GM19455 (cell line): ENCODE data around the gene LBR.

Experiments
- ATAC-seq: cut with Tn5 transposase; IDR thresholded peaks from one replicate; pipeline ENCODE4 v1.9.1; 2021; ENCODE audit not compliant: unreplicated experiment

Gene LBR

DNA sequence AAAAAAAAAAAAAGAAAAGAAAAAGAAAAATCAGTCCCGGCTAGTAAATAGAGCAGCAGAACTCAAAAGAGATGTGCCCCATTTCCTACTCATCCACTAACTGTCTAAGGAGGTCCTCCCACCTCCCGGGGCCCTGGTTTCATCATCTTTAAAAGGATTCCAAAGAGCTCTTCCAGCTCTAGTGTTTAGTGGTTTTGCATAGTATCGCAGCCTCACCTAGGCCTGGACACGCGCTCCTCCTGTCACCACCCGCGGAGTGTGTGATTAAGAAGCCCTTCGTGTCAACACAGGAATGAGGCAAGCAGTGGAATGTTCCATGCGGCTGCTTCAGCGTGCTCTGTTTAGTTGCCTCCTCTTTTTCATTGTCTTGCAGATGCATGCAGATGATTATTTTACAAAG is 49.0 kb downstream of the LBR start:
- no peak for ATAC-seq

DNA sequence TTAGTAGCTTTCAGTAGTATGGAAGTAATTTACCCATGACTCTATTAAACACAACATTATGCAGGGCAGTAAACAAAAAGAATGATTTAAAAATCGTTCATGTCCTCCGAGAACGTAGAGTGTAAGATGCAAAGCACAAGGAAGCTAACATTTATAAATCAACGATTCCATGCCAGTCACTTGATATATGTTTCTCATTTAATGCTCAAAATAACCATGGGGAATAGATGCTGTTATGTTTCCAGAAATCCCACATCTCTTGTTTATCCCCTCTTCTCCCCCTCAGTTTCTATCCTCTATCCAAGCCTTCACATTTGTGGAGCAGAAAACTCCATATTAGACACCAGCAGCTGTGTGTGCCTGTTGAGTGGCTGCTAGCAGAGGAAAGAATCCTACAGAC is 52.8 kb downstream of the LBR start:
- ATAC-seq, result no peak

DNA sequence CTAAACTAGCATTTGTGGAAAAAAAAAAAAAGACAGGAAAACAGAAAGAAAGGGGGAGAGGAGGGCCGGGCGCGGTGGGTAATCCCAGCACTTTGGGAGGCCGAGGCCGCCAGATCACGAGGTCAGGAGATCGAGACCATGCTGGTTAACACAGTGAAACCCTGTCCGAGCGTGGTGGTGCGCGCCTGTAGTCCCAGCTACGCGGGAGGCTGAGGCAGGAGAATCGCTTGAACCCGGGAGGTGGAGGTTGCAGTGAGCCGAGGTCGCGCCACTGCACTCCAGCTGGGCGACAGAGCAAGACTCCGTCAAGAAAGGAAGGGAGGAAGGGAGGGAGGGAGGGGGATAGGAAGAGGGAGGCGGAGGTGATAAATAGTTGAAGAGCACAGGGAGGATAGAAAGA is 54.7 kb downstream of the LBR start:
- ATAC-seq, result no peak

DNA sequence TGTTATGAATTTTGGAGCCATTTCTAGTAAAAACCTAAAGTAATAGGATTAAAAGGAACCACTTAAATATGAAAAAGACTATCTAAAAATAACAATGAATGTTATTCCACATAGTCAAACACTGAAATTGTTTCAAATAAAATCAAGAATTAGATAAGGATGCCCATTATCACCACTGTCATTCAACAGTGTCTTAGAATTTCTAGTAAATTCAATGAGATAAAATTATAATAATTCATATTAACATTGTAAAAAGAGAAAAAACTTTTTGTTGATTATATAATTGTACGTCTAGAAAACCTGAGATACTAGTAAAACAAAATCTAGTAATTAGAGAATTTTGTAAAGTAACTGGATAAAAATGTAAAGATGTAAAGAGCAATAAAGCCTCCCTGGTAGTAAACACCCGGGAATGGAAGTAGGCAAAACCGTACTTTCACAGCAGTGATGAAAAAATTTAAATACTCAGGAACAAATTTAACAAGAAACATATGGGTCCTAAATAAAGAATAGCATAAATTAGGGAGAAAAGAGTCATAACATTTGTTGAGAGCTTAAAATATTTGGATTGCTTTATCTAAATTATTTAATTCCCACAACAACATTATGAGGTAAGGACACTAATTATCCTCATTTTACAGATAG is 56.4 kb downstream of the LBR start:
- no peak for ATAC-seq

DNA sequence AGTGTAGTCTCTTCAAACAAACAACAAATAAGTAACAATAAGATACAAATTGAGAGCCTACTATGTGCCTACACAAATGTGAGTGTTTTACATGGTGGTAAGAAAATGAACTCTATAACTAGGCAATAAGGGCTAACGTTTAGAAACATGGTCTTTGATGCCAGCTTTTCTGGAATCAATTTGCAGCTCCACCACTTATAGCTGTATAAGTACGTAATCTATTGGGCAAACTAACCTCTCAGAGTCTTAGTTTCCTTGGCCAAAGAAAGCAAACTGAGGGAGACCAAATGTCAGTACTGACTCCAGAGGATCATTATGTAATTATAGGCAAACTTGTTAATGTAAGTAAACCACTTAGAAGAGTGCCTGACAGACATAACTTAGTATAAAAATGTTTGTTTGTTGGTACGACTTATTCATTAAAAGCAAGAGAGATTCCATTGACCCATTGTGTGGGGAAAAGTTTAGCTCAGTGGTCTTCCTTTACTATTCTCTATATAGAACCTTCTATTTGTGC is 59.7 kb downstream of the LBR start:
- ATAC-seq, result no peak

DNA sequence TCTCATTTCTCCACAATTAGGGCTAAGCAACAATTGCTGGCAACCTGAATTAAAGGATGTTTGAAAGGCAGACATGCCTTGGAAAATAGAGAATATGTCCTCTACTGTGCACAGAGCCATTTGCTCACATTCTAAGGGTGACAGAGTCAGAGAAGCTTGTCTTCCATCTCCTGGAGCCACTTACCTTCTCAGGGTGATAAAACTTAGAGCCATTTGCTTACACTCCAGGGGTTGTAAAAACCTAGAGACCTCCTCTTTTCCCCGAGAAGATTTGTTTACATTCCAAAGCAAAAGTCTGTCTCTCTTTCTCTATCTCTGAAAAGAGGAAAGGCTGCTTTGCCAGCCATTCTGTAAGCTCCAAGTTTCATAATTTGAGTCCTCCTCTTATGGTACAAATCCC is 61.3 kb downstream of the LBR start:
- no peak for ATAC-seq

DNA sequence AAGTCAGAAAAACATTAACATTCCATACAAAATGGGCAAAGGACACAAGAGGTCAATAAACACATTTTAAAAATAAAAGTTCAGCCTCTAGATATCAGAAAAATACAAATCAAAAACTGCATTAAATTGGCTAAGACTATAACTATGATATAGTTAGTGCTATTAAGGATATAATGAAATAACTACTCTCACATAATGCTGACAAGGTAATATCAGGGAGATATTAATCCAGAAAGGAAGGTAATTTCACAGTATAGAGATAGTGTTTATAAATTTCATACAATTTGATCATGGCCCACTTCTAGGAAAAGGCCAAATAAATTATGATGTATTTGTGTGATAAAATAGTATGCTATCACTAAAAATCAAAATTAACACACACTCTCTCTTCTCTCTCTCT is 61.8 kb downstream of the LBR start:
- no peak for ATAC-seq

DNA sequence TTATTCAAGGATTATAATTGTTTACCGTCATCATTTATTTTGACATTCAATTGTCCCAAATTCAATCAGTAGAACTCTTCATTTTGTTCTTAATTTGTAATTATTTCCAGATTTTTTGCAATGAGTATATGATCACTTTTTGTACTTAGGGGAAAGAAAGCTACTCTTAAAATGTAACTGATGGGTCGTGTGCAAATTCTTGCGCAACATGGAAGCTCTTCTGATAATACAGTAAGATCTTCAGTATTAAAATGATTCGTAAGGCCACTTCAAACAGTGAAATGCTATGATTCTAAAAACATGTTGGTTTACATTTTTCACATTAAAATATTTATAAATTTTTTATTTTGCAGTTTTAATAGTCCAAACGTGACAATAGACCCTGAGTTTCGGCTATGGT is 63.4 kb downstream of the LBR start:
- no peak for ATAC-seq

DNA sequence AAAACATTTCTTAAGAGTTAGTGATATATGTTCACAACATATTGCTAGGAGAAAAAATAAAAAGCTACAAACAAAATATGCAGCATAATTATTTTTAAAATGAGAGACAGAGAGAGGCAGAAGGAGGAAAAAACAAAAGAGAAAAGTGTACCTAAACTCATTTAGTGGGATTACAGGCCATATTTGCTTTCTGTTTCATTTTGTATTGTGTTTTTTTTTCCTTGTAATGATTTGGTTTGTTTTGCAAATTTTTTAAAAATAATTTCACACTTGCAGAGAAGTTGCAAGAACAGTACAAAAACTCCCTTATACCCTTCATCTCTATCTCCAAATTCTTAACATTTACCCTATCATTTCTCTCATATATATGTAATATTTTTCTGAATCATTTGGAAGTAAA is 65.0 kb downstream of the LBR start:
- ATAC-seq, result no peak

DNA sequence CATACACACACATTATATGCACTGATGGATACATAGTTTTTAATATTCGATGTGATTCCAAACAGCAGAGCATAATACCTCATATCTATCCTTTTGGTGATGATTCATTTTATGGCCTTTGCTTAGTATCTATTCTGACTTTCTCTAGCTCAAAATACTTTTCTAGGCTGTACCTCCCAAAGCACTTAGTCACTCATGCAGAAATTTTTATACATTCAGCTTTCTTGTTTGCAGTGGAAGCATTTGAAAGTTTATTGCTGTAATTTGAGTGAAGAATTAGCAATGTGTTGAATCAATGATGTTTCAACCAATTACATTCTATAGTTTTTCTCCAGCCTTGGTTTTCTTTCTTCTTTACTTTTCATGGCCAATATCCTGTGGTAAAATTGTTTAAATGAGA is 66.7 kb downstream of the LBR start:
- ATAC-seq, result no peak

DNA sequence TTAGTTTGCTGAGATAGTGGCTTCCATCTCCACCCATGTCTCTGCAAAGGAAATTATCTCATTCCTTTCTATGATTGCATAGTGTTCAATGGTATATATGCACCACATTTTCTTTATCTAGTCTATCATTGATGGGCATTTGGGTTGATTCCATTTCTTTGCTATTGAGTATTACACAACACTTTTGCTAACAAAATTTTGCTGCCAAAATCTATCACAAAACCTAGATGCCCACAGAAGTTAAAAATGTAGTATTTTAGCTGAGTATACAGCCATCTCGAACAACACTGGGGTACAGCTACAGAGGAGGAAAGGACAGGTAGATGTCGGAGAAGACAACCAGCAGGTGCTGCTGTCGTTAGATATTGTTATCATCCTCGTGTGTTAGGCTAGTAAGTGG is 67.7 kb downstream of the LBR start:
- ATAC-seq, result no peak

DNA sequence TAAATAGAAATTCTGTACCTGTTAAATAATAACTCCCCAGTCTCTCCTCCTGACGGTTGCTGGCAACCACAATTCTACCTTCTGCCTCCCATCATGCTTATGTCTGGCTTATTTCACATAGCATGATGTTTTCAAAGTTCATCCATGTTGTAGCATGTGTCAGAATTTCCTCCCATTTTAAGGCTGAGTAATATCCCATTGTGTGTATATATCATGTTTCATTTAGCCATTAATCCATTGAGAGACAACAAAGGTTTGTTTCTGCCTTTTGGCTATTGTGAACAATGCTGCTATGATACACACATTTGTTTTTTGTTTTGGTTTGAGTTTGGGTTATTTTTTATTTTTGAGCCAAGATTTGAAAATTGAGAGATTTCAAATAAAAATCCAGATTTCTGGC is 72.0 kb downstream of the LBR start:
- ATAC-seq, result no peak

DNA sequence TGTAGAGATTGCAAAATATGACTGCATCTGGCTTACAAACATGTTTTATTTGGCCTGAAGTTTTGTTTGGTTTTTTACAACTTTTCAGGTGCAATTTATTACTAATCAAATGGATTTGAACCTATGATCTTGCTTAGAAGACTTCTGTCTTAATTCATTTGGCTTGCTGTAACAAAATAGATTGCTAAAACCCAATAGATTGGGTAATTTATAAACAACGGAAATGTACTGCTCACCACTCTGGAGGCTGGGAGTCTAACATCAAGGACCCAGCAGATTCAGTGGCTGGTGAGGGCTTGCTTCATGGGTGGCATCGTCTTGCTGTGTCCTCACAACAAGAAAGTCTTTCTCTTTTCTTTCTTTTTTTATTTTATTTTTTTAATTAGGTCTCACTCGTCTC is 72.9 kb downstream of the LBR start:
- ATAC-seq, result no peak
